ENCODE results near the gene TRPM4.

Gene TRPM4

DNA sequence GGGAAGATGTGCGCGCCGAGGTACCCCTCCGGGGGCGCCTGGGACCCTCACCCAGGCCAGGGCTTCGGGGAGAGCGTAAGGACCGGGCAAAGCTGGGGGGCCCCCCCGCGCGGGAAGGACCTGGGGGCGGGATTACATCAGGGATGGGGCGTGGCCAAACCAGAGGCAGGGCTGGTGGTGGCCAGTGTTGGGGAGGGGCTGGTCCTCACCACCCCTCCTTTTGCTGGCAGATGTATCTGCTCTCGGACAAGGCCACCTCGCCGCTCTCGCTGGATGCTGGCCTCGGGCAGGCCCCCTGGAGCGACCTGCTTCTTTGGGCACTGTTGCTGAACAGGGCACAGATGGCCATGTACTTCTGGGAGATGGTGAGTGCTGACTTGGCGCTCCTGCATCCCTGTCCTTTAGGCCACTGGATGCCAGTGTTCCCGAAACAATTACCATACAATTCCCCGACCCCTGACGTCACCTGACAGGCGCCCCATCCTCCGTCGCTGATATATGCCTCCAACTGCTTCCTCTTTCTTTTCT is 25.3 kb downstream of the TRPM4 start:
- Histone ChIP-seq H3K4me3 (ENCODE audit: low read depth, low read length) (no peak overlapping the region), H3K9me3 (ENCODE audit: control insufficient read depth, insufficient read depth, low read depth, low read length) (no peaks in the 10 kb centered on the region), H3K27ac (ENCODE audit: extremely low read depth, low read depth, low read length) (no peak overlapping the region), H3K4me1 (ENCODE audit: control insufficient read depth, insufficient read depth, low read length) (no peaks in the 10 kb centered on the region), H3K36me3 (ENCODE audit: control insufficient read depth in 2 of 2, insufficient read depth in 1 of 2, low read length in 2 of 2) (peaks cover 3 to 11% of the 10 kb centered on the region in 2 experiments; a peak in 2 of 3 replicates)
- TF ChIP-seq ZNF138 (tag by site-specific recombination; IDR thresholded peaks at IDR 0.05; ENCODE audit: borderline replicate concordance) (no peak), BCL11B (tag by site-specific recombination; IDR thresholded peaks at IDR 0.05; ENCODE audit: low read depth) (no peak), TRIM28 (IDR thresholded peaks at IDR 0.05; ENCODE audit: borderline replicate concordance, low read length) (no peak), ZNF23 (tag by site-specific recombination; IDR thresholded peaks at IDR 0.05; ENCODE audit: borderline replicate concordance) (no peak), ZNF394 (tag by site-specific recombination; IDR thresholded peaks at IDR 0.05; ENCODE audit: borderline replicate concordance) (no peak), ZNF426 (tag by site-specific recombination; IDR thresholded peaks at IDR 0.05) (no peak), HOXD13 (CRISPR knock-in tag; IDR thresholded peaks at IDR 0.05; ENCODE audit: borderline replicate concordance) (no peak), WT1 (tag by site-specific recombination; IDR thresholded peaks at IDR 0.05) (no peak), ZNF549 (tag by site-specific recombination; IDR thresholded peaks at IDR 0.05) (no peak), ZNF2 (tag by site-specific recombination; IDR thresholded peaks at IDR 0.05) (no peak), ZNF391 (tag by site-specific recombination; IDR thresholded peaks at IDR 0.05; ENCODE audit: borderline replicate concordance, low read depth) (no peak), ZNF341 (tag by site-specific recombination; IDR thresholded peaks at IDR 0.05; ENCODE audit: low read depth) (no peak), SP3 (tag by site-specific recombination; IDR thresholded peaks at IDR 0.05) (no peak), ZNF184 (tag by site-specific recombination; IDR thresholded peaks at IDR 0.05) (no peak), ZNF16 (tag by site-specific recombination; IDR thresholded peaks at IDR 0.05; ENCODE audit: low read depth) (no peak), ZNF248 (tag by site-specific recombination; IDR thresholded peaks at IDR 0.05) (no peak), ZNF133 (tag by site-specific recombination; IDR thresholded peaks at IDR 0.05) (no peak)
- TF ChIP-seq, protein P1, sequence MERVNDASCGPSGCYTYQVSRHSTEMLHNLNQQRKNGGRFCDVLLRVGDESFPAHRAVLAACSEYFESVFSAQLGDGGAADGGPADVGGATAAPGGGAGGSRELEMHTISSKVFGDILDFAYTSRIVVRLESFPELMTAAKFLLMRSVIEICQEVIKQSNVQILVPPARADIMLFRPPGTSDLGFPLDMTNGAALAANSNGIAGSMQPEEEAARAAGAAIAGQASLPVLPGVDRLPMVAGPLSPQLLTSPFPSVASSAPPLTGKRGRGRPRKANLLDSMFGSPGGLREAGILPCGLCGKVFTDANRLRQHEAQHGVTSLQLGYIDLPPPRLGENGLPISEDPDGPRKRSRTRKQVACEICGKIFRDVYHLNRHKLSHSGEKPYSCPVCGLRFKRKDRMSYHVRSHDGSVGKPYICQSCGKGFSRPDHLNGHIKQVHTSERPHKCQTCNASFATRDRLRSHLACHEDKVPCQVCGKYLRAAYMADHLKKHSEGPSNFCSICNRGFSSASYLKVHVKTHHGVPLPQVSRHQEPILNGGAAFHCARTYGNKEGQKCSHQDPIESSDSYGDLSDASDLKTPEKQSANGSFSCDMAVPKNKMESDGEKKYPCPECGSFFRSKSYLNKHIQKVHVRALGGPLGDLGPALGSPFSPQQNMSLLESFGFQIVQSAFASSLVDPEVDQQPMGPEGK (tag by site-specific recombination; IDR thresholded peaks at IDR 0.05): no peak
- ChIA-PET CTCF (interaction anchor here (0.6 to 7.3 kb wide), 3 partner anchors 16 to 85 kb away, joined by 3 to 73 read pairs (median 3); no protein-coding TSS in a partner anchor), POLR2A (no interaction called here)

DNA sequence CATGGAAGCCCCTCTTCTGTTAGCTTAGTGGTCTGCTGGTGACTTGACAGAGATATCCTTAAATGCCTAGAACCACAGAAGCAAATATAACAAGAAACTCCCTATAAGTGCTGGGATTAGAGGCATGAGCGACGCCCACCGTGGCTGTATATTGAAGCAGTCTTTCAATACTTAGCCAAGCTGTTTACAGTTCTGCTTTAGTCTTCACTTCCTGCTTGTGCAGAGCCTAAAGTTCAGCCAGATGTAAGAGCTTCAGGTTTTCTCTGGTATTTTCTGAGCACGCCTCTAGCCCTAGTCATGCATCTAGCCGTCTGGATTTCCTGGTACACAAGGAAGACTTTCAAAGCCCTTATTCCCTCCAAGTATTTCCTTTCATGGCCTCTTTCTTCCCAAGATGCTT is 28.5 kb downstream of the TRPM4 start:
- no peak overlapping the region for H3K4me3 ChIP-seq (ENCODE audit: low read depth, low read length)
- H3K4me1 ChIP-seq (ENCODE audit: control insufficient read depth, insufficient read depth, low read length): no peaks in the 10 kb centered on the region
- CTCF ChIA-PET: interaction anchor here (0.6 to 7.3 kb wide), 5 partner anchors 13 to 88 kb away, joined by 3 to 73 read pairs (median 3); no protein-coding TSS in a partner anchor
- no peak overlapping the region for H3K27ac ChIP-seq (ENCODE audit: extremely low read depth, low read depth, low read length)
- H3K9me3 ChIP-seq (ENCODE audit: control insufficient read depth, insufficient read depth, low read depth, low read length): no peaks in the 10 kb centered on the region
- POLR2A ChIA-PET: interaction anchor here (1.5 kb wide), 1 partner anchor 13 kb away, joined by 4 read pairs; no protein-coding TSS in a partner anchor
- peaks cover 3 to 40% of the 10 kb centered on the region in 2 experiments; a peak in 2 of 3 replicates for H3K36me3 ChIP-seq (ENCODE audit: control insufficient read depth in 2 of 2, insufficient read depth in 1 of 2, low read length in 2 of 2)
- no peak for TF ChIP-seq ZNF146 (tag by site-specific recombination; IDR thresholded peaks at IDR 0.05)
- no peak for TF ChIP-seq ZNF202 (tag by site-specific recombination; IDR thresholded peaks at IDR 0.05; ENCODE audit: borderline replicate concordance)
- TF ChIP-seq, protein P2, sequence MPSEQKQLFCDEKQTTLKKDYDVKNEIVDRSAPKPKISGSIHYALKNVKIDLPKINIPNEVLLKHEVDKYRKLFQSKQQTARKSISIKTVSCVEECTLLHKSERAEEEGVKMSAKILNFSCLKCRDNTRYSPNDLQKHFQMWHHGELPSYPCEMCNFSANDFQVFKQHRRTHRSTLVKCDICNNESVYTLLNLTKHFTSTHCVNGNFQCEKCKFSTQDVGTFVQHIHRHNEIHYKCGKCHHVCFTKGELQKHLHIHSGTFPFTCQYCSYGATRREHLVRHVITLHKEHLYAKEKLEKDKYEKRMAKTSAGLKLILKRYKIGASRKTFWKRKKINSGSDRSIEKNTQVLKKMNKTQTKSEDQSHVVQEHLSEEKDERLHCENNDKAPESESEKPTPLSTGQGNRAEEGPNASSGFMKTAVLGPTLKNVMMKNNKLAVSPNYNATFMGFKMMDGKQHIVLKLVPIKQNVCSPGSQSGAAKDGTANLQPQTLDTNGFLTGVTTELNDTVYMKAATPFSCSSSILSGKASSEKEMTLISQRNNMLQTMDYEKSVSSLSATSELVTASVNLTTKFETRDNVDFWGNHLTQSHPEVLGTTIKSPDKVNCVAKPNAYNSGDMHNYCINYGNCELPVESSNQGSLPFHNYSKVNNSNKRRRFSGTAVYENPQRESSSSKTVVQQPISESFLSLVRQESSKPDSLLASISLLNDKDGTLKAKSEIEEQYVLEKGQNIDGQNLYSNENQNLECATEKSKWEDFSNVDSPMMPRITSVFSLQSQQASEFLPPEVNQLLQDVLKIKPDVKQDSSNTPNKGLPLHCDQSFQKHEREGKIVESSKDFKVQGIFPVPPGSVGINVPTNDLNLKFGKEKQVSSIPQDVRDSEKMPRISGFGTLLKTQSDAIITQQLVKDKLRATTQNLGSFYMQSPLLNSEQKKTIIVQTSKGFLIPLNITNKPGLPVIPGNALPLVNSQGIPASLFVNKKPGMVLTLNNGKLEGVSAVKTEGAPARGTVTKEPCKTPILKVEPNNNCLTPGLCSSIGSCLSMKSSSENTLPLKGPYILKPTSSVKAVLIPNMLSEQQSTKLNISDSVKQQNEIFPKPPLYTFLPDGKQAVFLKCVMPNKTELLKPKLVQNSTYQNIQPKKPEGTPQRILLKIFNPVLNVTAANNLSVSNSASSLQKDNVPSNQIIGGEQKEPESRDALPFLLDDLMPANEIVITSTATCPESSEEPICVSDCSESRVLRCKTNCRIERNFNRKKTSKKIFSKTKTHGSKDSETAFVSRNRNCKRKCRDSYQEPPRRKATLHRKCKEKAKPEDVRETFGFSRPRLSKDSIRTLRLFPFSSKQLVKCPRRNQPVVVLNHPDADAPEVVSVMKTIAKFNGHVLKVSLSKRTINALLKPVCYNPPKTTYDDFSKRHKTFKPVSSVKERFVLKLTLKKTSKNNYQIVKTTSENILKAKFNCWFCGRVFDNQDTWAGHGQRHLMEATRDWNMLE (tag by site-specific recombination; conservative IDR thresholded peaks at IDR 0.05; ENCODE audit: low read depth): no peak
- TF ChIP-seq KLF10 (tag by site-specific recombination; IDR thresholded peaks at IDR 0.05): no peak
- no peak for TF ChIP-seq ZNF416 (tag by site-specific recombination; IDR thresholded peaks at IDR 0.05)
- no peak for TF ChIP-seq ZNF114 (tag by site-specific recombination; IDR thresholded peaks at IDR 0.05)
- no peak for TF ChIP-seq ZNF596 (tag by site-specific recombination; IDR thresholded peaks at IDR 0.05)
- TF ChIP-seq ZNF10 (tag by site-specific recombination; IDR thresholded peaks at IDR 0.05): no peak
- no peak for TF ChIP-seq MYNN (tag by site-specific recombination; IDR thresholded peaks at IDR 0.05; ENCODE audit: borderline replicate concordance)
- no peak for TF ChIP-seq ZNF548 (tag by site-specific recombination; IDR thresholded peaks at IDR 0.05)
- no peak for TF ChIP-seq ZNF560 (tag by site-specific recombination; IDR thresholded peaks at IDR 0.05; ENCODE audit: borderline replicate concordance)

Measured in HEK293 (cell line).